Measurements from ENCODE around the gene COL25A1.

The COL25A1 gene

DNA sequence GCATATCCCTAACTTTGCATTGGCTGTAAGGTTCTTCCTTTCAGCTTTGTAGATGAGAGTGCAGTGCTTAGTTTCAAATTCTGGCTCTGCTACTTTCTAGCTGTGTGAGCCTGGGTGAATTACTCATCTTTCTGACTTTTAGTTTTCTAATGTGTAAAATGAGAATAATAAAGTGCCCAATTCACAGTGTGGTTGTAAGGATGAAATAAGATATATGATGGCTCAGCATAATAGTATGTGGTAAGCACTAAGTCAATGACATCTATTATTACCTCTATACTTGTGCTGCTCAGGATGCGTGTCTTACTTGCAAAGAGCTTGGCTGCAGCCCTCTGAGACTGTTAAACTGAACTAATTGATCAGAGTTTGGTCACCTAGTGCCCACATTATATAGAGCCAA lies 509.0 kb downstream of the COL25A1 start:
- H3K4me3 ChIP-seq (ENCODE audit: low read depth, low read length), result no peak overlapping the region
- no peak for TF ChIP-seq CTCF (IDR thresholded peaks at IDR 0.05; ENCODE audit: low read depth, low read length)

- TF ChIP-seq CTCF (IDR thresholded peaks at IDR 0.05; ENCODE audit: low read depth, low read length), result no peak
- H3K4me3 ChIP-seq (ENCODE audit: low read depth, low read length), result no peak overlapping the region
Measured at GRCh38 chr4:108788731-108789130, 513.7 kb downstream of the COL25A1 start.

- no peak for TF ChIP-seq CTCF (IDR thresholded peaks at IDR 0.05; ENCODE audit: low read depth, low read length)
Measured at GRCh38 chr4:108787724-108788123, 514.7 kb downstream of the COL25A1 start.

DNA sequence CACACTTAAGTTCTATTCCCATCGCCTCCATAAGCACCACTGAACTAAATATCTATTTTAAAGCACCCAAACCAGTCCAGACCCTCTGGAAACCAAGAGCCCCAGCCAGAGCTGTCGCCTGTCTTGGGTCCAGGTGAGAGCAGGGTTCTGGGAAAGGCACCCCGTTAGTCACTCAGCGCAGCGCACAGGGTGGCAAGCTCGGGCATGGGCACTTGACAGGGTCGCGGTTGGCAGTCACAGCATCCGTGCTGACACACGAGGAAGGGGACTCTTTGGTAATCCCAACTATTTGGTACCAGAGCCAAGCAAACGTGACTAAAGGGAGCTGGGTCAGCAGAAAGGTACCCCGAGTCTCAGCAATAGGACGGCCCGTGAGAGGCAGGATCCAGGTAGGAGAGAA lies 515.4 kb downstream of the COL25A1 start:
- TF ChIP-seq CTCF (IDR thresholded peaks at IDR 0.05; ENCODE audit: low read depth, low read length), result no peak
- H3K4me3 ChIP-seq (ENCODE audit: low read depth, low read length), result no peak overlapping the region

More at GRCh38 chr4:108787724-108788123, 514.7 kb downstream of the COL25A1 start:
- H3K4me3 ChIP-seq (ENCODE audit: low read depth, low read length), result no peak overlapping the region

DNA sequence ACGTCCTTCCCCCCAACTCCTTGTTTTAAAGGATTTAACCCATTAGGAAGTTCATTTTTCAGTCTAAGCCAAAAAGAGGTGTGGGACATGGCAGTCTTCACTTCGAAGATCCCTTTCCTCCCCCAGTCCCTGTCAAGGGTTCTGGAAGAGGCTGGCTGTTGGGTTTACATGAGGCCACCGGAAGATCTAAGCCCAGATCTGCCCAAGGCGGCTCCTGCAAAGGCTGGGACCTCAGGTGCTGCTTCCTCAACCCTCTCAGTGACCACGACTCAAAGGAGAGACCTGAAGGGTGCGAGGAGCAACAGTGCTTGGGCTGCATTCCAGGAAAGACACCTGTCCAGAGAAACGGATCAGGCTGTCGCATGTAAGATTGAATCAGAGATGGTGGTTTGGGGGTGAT lies 516.1 kb downstream of the COL25A1 start:
- H3K4me3 ChIP-seq (ENCODE audit: low read depth, low read length), result no peak overlapping the region
- TF ChIP-seq CTCF (IDR thresholded peaks at IDR 0.05; ENCODE audit: low read depth, low read length), result no peak

DNA sequence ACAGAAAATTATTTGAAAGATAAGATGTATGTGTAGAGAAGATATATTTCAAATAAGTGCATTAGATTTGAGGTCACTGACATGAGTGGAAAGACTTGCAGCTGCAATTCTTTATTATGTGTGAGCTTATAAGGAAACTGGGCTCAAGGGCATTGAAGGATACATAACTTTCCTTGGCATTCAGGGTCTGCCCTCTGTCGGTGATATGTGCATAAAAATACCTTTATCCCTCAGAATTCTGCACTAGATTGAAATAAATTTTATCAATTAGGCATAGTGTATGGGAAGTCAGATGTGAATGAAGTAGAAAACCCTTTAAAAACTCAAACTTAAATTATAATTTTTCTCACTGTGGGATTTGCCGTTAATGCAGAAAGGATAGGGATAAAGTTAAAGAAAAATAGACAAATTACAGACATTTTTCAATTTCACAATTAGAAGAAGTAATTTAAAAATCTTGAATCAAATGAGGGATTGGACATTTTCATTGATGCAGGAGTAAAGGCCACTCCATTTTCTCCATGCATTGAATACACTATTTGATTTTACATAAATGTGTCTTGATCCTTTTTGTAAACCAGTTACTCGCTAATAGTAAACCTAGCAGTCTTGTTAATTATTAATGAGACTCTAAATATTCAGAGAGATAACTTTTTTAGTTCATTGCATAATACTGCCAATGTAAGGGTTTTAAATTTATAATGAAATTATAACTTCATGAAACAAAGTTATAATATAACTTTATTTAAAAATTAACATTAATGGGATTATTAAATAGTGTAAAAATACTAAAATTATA lies 518.6 kb downstream of the COL25A1 start:
- no peak for TF ChIP-seq CTCF (IDR thresholded peaks at IDR 0.05; ENCODE audit: low read depth, low read length)
- H3K4me3 ChIP-seq (ENCODE audit: low read depth, low read length), result no peak overlapping the region

GRCh38 chr4:108779958-108780357 lies 522.5 kb downstream of the COL25A1 start:
- H3K4me3 ChIP-seq (ENCODE audit: low read depth, low read length), result no peak overlapping the region
- no peak for TF ChIP-seq CTCF (IDR thresholded peaks at IDR 0.05; ENCODE audit: low read depth, low read length)
